Epithelial cell of prostate (primary cell): ENCODE results near the gene PPRC1.

Experiments used
- DNase-seq: peaks from one replicate; pipeline ENCODE4 v3.0.0-alpha.2; 2011; ENCODE audit warnings: low read depth, low spot score
- H3K27ac ChIP-seq: fragments of 450-650 bp; 2 replicates; pipeline ENCODE4 v1.5.1; 2017; ENCODE audit warnings: mild to moderate bottlenecking

PPRC1 gene

GRCh38 chr10:102141583-102142107 lies 8.8 kb downstream of the PPRC1 start:
- DNase-seq, result no peak
- H3K27ac ChIP-seq, result no peak overlapping the region

GRCh38 chr10:102146971-102147428 lies 14.2 kb downstream of the PPRC1 start:
- DNase-seq, result no peak
- no peak overlapping the region for H3K27ac ChIP-seq

- H3K27ac ChIP-seq, result no peak overlapping the region
- no peak for DNase-seq
Measured at GRCh38 chr10:102147561-102147960, 14.7 kb downstream of the PPRC1 start.

GRCh38 chr10:102148275-102148674 lies 15.4 kb downstream of the PPRC1 start:
- H3K27ac ChIP-seq, result no peak overlapping the region
- DNase-seq, result no peak

GRCh38 chr10:102150970-102151773 lies 18.3 kb downstream of the PPRC1 start:
- DNase-seq, result no peak
- peak overlapping the region; percentile 94 for H3K27ac ChIP-seq

GRCh38 chr10:102151774-102152544 lies 19.1 kb downstream of the PPRC1 start, which contains the start of gene NOLC1:
Gene NOLC1, plus strand, starts transcription at chr10:102152389. Its CDS starts 22 bp downstream, at chr10:102152411.
- peak within 1 kb of the TSS; percentile 94 for H3K27ac ChIP-seq

GRCh38 chr10:102152545-102152890 lies 19.7 kb downstream of the PPRC1 start:
- peak overlapping the region; percentile 94 for H3K27ac ChIP-seq
- DNase-seq, result no peak

More at GRCh38 chr10:102151774-102152544, 19.1 kb downstream of the PPRC1 start, which contains the start of gene NOLC1:
- peak; percentile 88 for DNase-seq

- DNase-seq, result no peak
- peak overlapping the region; percentile 94 for H3K27ac ChIP-seq
Measured at GRCh38 chr10:102153093-102153620, 20.3 kb downstream of the PPRC1 start.

- no peak for DNase-seq
- H3K27ac ChIP-seq, result no peak overlapping the region
Measured at GRCh38 chr10:102154466-102155116, 21.8 kb downstream of the PPRC1 start.

GRCh38 chr10:102157224-102157623 lies 24.4 kb downstream of the PPRC1 start:
- H3K27ac ChIP-seq, result no peak overlapping the region
- DNase-seq, result no peak

- H3K27ac ChIP-seq, result no peak overlapping the region
- DNase-seq, result no peak
Measured at GRCh38 chr10:102159051-102159597, 26.3 kb downstream of the PPRC1 start.

GRCh38 chr10:102159831-102160230 lies 27.0 kb downstream of the PPRC1 start:
- H3K27ac ChIP-seq, result no peak overlapping the region
- DNase-seq, result no peak

- H3K27ac ChIP-seq, result no peak overlapping the region
- DNase-seq, result no peak
Measured at GRCh38 chr10:102163342-102163989, 30.6 kb downstream of the PPRC1 start.

- no peak for DNase-seq
- no peak overlapping the region for H3K27ac ChIP-seq
Measured at GRCh38 chr10:102167861-102168260, 35.0 kb downstream of the PPRC1 start.

- no peak overlapping the region for H3K27ac ChIP-seq
- DNase-seq, result no peak
Measured at GRCh38 chr10:102170602-102171001, 37.8 kb downstream of the PPRC1 start.

GRCh38 chr10:102172288-102172687 lies 39.4 kb downstream of the PPRC1 start:
- no peak for DNase-seq
- H3K27ac ChIP-seq, result no peak overlapping the region

GRCh38 chr10:102175415-102175814 lies 42.6 kb downstream of the PPRC1 start:
- no peak for DNase-seq
- no peak overlapping the region for H3K27ac ChIP-seq

GRCh38 chr10:102184606-102185005 lies 51.8 kb downstream of the PPRC1 start:
- H3K27ac ChIP-seq, result no peak overlapping the region
- DNase-seq, result no peak

- no peak for DNase-seq
- H3K27ac ChIP-seq, result no peak overlapping the region
Measured at GRCh38 chr10:102185272-102185671, 52.4 kb downstream of the PPRC1 start.
